Transverse colon (tissue), 4 donors: ENCODE data around the gene ARL15.

Experiments used
- CTCF ChIP-seq, 5 experiments: fragments of 200-600 bp in 3 of 5; fragments of 450-650 bp in 2 of 5; sonication (generic) in 3 of 5; IDR thresholded peaks; 1 replicate in 2 of 5; 2 replicates in 3 of 5; pipeline ENCODE4 v1.5.1; 2016 to 2017; ENCODE audit warnings: antibody characterized with exemption in 5 of 5, inconsistent platforms in 3 of 5, mild to moderate bottlenecking in 2 of 5, moderate library complexity in 1 of 5
- EP300 ChIP-seq: sonication (generic); formaldehyde crosslinking; IDR thresholded peaks from one replicate; pipeline ENCODE4 v1.6.1; 2017; ENCODE audit warnings: antibody characterized with exemption, low read depth
- POLR2A ChIP-seq: fragments of 450-650 bp; IDR thresholded peaks from one replicate; pipeline ENCODE4 v1.6.1; 2016; ENCODE audit warnings: antibody characterized with exemption, mild to moderate bottlenecking, moderate library complexity
- POLR2AphosphoS5 ChIP-seq, 3 donors: sonication (generic); formaldehyde crosslinking; IDR thresholded peaks; one replicate each; pipeline ENCODE4 v1.6.1; 2016; ENCODE audit warnings: antibody characterized with exemption in 3 of 3

GRCh38 chr5:54180630-54181031, 129.7 kb downstream of the ARL15 start:
- TF ChIP-seq CTCF (IDR thresholded peaks at IDR 0.05), result no peak
- TF ChIP-seq EP300, result no peak
- no peak for TF ChIP-seq POLR2AphosphoS5 (IDR thresholded peaks at IDR 0.05)
- TF ChIP-seq POLR2A, result no peak
